HK-2 (cell line): ENCODE data around the gene MINDY4B.

ENCODE experiments used
- DNase-seq: peaks from one replicate; pipeline ENCODE4 v3.0.0-alpha.2; 2018; ENCODE audit not compliant: unreplicated experiment

MINDY4B gene

GRCh38 chr3:150844484-150844883, 60.8 kb downstream of the MINDY4B start:
- DNase-seq = no peak

GRCh38 chr3:150843241-150843640, 62.0 kb downstream of the MINDY4B start:
- no peak for DNase-seq

- no peak for DNase-seq
Observed at GRCh38 chr3:150840802-150841515, 64.3 kb downstream of the MINDY4B start.

GRCh38 chr3:150830745-150831144, 74.5 kb downstream of the MINDY4B start:
- no peak for DNase-seq

- no peak for DNase-seq
Observed at GRCh38 chr3:150830094-150830681, 75.1 kb downstream of the MINDY4B start.

GRCh38 chr3:150829408-150829807, 75.8 kb downstream of the MINDY4B start:
- no peak for DNase-seq

GRCh38 chr3:150828997-150829396, 76.2 kb downstream of the MINDY4B start:
- DNase-seq = no peak

- DNase-seq = no peak
Observed at GRCh38 chr3:150828261-150828660, 77.0 kb downstream of the MINDY4B start.

GRCh38 chr3:150826466-150827282, 78.6 kb downstream of the MINDY4B start:
- DNase-seq = no peak

GRCh38 chr3:150825916-150826377, 79.3 kb downstream of the MINDY4B start:
- DNase-seq = no peak

GRCh38 chr3:150825192-150825915, 79.9 kb downstream of the MINDY4B start:
- DNase-seq = no peak

GRCh38 chr3:150823277-150823676, 82.0 kb downstream of the MINDY4B start:
- DNase-seq = no peak

- DNase-seq = no peak
Observed at GRCh38 chr3:150822636-150823035, 82.6 kb downstream of the MINDY4B start.
